Activated naive CD8-positive, alpha-beta T cell treated with anti-CD3 and anti-CD28 coated beads, Interleukin-2, amount 10 ng/mL, durations not matched to agents 7 days and 5 days (primary cell): Measurements from ENCODE around the gene KIF21A. TPM values are rescaled to one million over a fixed set of nuclear protein-coding genes. Genes with fewer than 3 reads are reported as not detected.
A peak's percentile ranks its signal among the peaks of the same experiment; 100 is the strongest.

Experiments
- ATAC-seq: fragments of 150-1000 bp; cut with Tn5 transposase; one replicate; pipeline ENCODE4 v1.10.0; 2021; ENCODE audit warnings: low read depth, moderate library complexity
- POLR2A ChIA-PET: fragments of 350-600 bp; sonication (Branson Sonifier 250); formaldehyde crosslinking; loops from one replicate; lab custom pipeline; 2021; ENCODE audit warnings: antibody characterized with exemption; lab: Charles Lee
- DNase-seq: peaks from one replicate; pipeline ENCODE4 v3.0.0; 2021
- H3K27ac Mint-ChIP-seq: one replicate; pipeline ENCODE4 v1.8.0; 2022; ENCODE audit warnings: mild to moderate bottlenecking, mixed read lengths
- H3K27me3 Mint-ChIP-seq: one replicate; pipeline ENCODE4 v1.8.0; 2022; ENCODE audit warnings: mild to moderate bottlenecking, moderate library complexity, mixed read lengths
- H3K36me3 Mint-ChIP-seq: one replicate; pipeline ENCODE4 v1.8.0; 2021; ENCODE audit warnings: mild to moderate bottlenecking, mixed read lengths
- H3K4me1 Mint-ChIP-seq: one replicate; pipeline ENCODE4 v1.8.0; 2021; ENCODE audit warnings: mixed read lengths
- H3K4me3 Mint-ChIP-seq: one replicate; pipeline ENCODE4 v1.8.0; 2022; ENCODE audit warnings: mild to moderate bottlenecking, moderate library complexity, mixed read lengths
- H3K9me3 Mint-ChIP-seq: one replicate; pipeline ENCODE4 v1.8.0; 2021; ENCODE audit warnings: mixed read lengths
- total RNA-seq, 2 experiments: library from RNA; stranded (reverse); gene quantifications; one replicate each; pipeline ENCODE4 v1.2.3, GENCODE V29; 2021

KIF21A gene
- total RNA-seq, 2 experiments from 2014 or later: 19.6 to 21.4 TPM

GRCh38 chr12:39393179-39393578 is 49.7 kb downstream of the KIF21A start:
- ATAC-seq (no peak), DNase-seq (no peak)
- Mint-ChIP-seq H3K27me3 (no peaks in the 10 kb centered on the region), H3K4me1 (peaks cover 4% of the 10 kb centered on the region), H3K27ac (no peak overlapping the region), H3K4me3 (no peak overlapping the region), H3K36me3 (peaks cover 1% of the 10 kb centered on the region), H3K9me3 (no peaks in the 10 kb centered on the region)
- POLR2A ChIA-PET: no interaction called here

GRCh38 chr12:39392154-39392925 is 50.6 kb downstream of the KIF21A start:
- DNase-seq (no peak), ATAC-seq (no peak)
- H3K27me3 Mint-ChIP-seq: no peaks in the 10 kb centered on the region
- H3K9me3 Mint-ChIP-seq: no peaks in the 10 kb centered on the region
- H3K36me3 Mint-ChIP-seq: peaks cover 1% of the 10 kb centered on the region
- H3K4me3 Mint-ChIP-seq: no peak overlapping the region
- no peak overlapping the region for H3K27ac Mint-ChIP-seq
- POLR2A ChIA-PET: no interaction called here
- peaks cover 4% of the 10 kb centered on the region for H3K4me1 Mint-ChIP-seq

- Mint-ChIP-seq H3K9me3 (no peaks in the 10 kb centered on the region), H3K4me3 (no peak overlapping the region), H3K36me3 (peaks cover 4% of the 10 kb centered on the region), H3K27ac (no peak overlapping the region), H3K4me1 (peaks cover 6% of the 10 kb centered on the region), H3K27me3 (no peaks in the 10 kb centered on the region)
- DNase-seq (no peak), ATAC-seq (no peak)
- POLR2A ChIA-PET: no interaction called here
These were observed 52.2 kb downstream of the KIF21A start for GRCh38 chr12:39390752-39391151.

GRCh38 chr12:39389399-39390150 is 53.3 kb downstream of the KIF21A start:
- no peak for ATAC-seq
- peaks cover 3% of the 10 kb centered on the region for H3K36me3 Mint-ChIP-seq

GRCh38 chr12:39386335-39386734 is 56.6 kb downstream of the KIF21A start:
- no peaks in the 10 kb centered on the region for H3K9me3 Mint-ChIP-seq
- POLR2A ChIA-PET: no interaction called here
- DNase-seq: no peak
- H3K4me1 Mint-ChIP-seq: peaks cover 2% of the 10 kb centered on the region
- no peaks in the 10 kb centered on the region for H3K27me3 Mint-ChIP-seq
- H3K4me3 Mint-ChIP-seq: no peak overlapping the region
- no peak overlapping the region for H3K27ac Mint-ChIP-seq
- peaks cover 3% of the 10 kb centered on the region for H3K36me3 Mint-ChIP-seq
- no peak for ATAC-seq

More at GRCh38 chr12:39389399-39390150, 53.3 kb downstream of the KIF21A start:
- POLR2A ChIA-PET: no interaction called here
- DNase-seq: no peak
- Mint-ChIP-seq H3K27ac (no peak overlapping the region), H3K4me1 (peaks cover 6% of the 10 kb centered on the region), H3K4me3 (no peak overlapping the region), H3K9me3 (no peaks in the 10 kb centered on the region), H3K27me3 (no peaks in the 10 kb centered on the region)

GRCh38 chr12:39383114-39383513 is 59.8 kb downstream of the KIF21A start:
- DNase-seq: no peak
- no peak overlapping the region for H3K4me3 Mint-ChIP-seq
- H3K9me3 Mint-ChIP-seq: no peaks in the 10 kb centered on the region
- ATAC-seq: no peak
- H3K36me3 Mint-ChIP-seq: peaks cover 3% of the 10 kb centered on the region
- peaks cover 2% of the 10 kb centered on the region for H3K4me1 Mint-ChIP-seq
- H3K27me3 Mint-ChIP-seq: no peaks in the 10 kb centered on the region
- H3K27ac Mint-ChIP-seq: no peak overlapping the region
- POLR2A ChIA-PET: no interaction called here

- POLR2A ChIA-PET: no interaction called here
- no peak overlapping the region for H3K4me3 Mint-ChIP-seq
- H3K4me1 Mint-ChIP-seq: no peaks in the 10 kb centered on the region
- H3K27ac Mint-ChIP-seq: no peak overlapping the region
- DNase-seq (no peak), ATAC-seq (no peak)
- H3K9me3 Mint-ChIP-seq: no peaks in the 10 kb centered on the region
- no peaks in the 10 kb centered on the region for H3K27me3 Mint-ChIP-seq
- H3K36me3 Mint-ChIP-seq: no peaks in the 10 kb centered on the region
These were observed 62.8 kb downstream of the KIF21A start for GRCh38 chr12:39380090-39380489.

GRCh38 chr12:39378341-39378740 is 64.6 kb downstream of the KIF21A start:
- no peaks in the 10 kb centered on the region for H3K27me3 Mint-ChIP-seq
- H3K4me1 Mint-ChIP-seq: peaks cover under 1% of the 10 kb centered on the region
- H3K27ac Mint-ChIP-seq: no peak overlapping the region
- no peaks in the 10 kb centered on the region for H3K36me3 Mint-ChIP-seq
- H3K4me3 Mint-ChIP-seq: no peak overlapping the region
- no peak for DNase-seq
- H3K9me3 Mint-ChIP-seq: no peaks in the 10 kb centered on the region
- POLR2A ChIA-PET: no interaction called here
- ATAC-seq: no peak

GRCh38 chr12:39375206-39375808 is 67.6 kb downstream of the KIF21A start:
- peaks cover 14% of the 10 kb centered on the region for H3K4me1 Mint-ChIP-seq
- DNase-seq: no peak
- POLR2A ChIA-PET: no interaction called here
- H3K36me3 Mint-ChIP-seq: peaks cover 9% of the 10 kb centered on the region
- ATAC-seq: no peak
- no peaks in the 10 kb centered on the region for H3K27me3 Mint-ChIP-seq
- no peak overlapping the region for H3K4me3 Mint-ChIP-seq
- H3K9me3 Mint-ChIP-seq: peaks cover 6% of the 10 kb centered on the region
- H3K27ac Mint-ChIP-seq: no peak overlapping the region

- Mint-ChIP-seq H3K9me3 (peaks cover 6% of the 10 kb centered on the region), H3K4me1 (peaks cover 22% of the 10 kb centered on the region), H3K27me3 (no peaks in the 10 kb centered on the region), H3K27ac (peak overlapping the region; percentile 70), H3K4me3 (peak overlapping the region; percentile 42), H3K36me3 (peaks cover 17% of the 10 kb centered on the region)
- DNase-seq: no peak
- ATAC-seq: peak; percentile 97
- POLR2A ChIA-PET: interaction anchor here (1.3 to 1.5 kb wide), 2 partner anchors 69 to 249 kb away, joined by 4 to 6 read pairs; no protein-coding TSS in a partner anchor
These were observed 70.0 kb downstream of the KIF21A start for GRCh38 chr12:39372929-39373328.

- no peak for ATAC-seq
- POLR2A ChIA-PET: interaction anchor here (1.3 to 1.5 kb wide), 2 partner anchors 70 to 250 kb away, joined by 4 to 6 read pairs; no protein-coding TSS in a partner anchor
- H3K4me3 Mint-ChIP-seq: peak overlapping the region; percentile 42
These were observed 70.6 kb downstream of the KIF21A start for GRCh38 chr12:39372204-39372925.

GRCh38 chr12:39369756-39370155 is 73.2 kb downstream of the KIF21A start:
- POLR2A ChIA-PET: no interaction called here
- Mint-ChIP-seq H3K27ac (no peak overlapping the region), H3K9me3 (peaks cover 6% of the 10 kb centered on the region), H3K36me3 (peaks cover 17% of the 10 kb centered on the region), H3K4me3 (peak overlapping the region; percentile 43), H3K4me1 (peaks cover 22% of the 10 kb centered on the region), H3K27me3 (no peaks in the 10 kb centered on the region)
- ATAC-seq: no peak
- no peak for DNase-seq

More at GRCh38 chr12:39372204-39372925, 70.6 kb downstream of the KIF21A start:
- Mint-ChIP-seq H3K36me3 (peaks cover 17% of the 10 kb centered on the region), H3K9me3 (peaks cover 6% of the 10 kb centered on the region), H3K27me3 (no peaks in the 10 kb centered on the region), H3K27ac (peak overlapping the region; percentile 70), H3K4me1 (peaks cover 22% of the 10 kb centered on the region)
- DNase-seq: no peak

- DNase-seq (no peak), ATAC-seq (no peak)
- Mint-ChIP-seq H3K4me3 (no peak overlapping the region), H3K9me3 (peaks cover 6% of the 10 kb centered on the region), H3K27me3 (no peaks in the 10 kb centered on the region), H3K27ac (no peak overlapping the region), H3K4me1 (peaks cover 22% of the 10 kb centered on the region), H3K36me3 (peaks cover 22% of the 10 kb centered on the region)
- POLR2A ChIA-PET: no interaction called here
These were observed 74.0 kb downstream of the KIF21A start for GRCh38 chr12:39368891-39369290.
